AG09309 (cell line): Measurements from ENCODE around the gene IMPG2.

Source experiments
- DNase-seq: peaks from one replicate; pipeline ENCODE4 v3.0.0-alpha.2; 2010; ENCODE audit warnings: low read depth
- H3K4me3 ChIP-seq: 2 replicates; pipeline ENCODE4 v1.5.1; 2011; ENCODE audit warnings: mild to moderate bottlenecking, low read depth, low read length, moderate library complexity; ENCODE audit not compliant: control insufficient read depth
- CTCF ChIP-seq: IDR thresholded peaks from 2 replicates; pipeline ENCODE4 v1.5.1; 2011; ENCODE audit warnings: mild to moderate bottlenecking, low read depth, low read length, inconsistent platforms; ENCODE audit not compliant: insufficient read depth, control insufficient read depth; ENCODE audit errors: missing control alignments

The IMPG2 gene

GRCh38 chr3:101259485-101260341 is 60.7 kb downstream of the IMPG2 start:
- TF ChIP-seq CTCF, result no peak
- no peak overlapping the region for H3K4me3 ChIP-seq
- DNase-seq, result no peak

- TF ChIP-seq CTCF, result no peak
- H3K4me3 ChIP-seq, result no peak overlapping the region
- DNase-seq, result no peak
These were observed 63.9 kb downstream of the IMPG2 start for GRCh38 chr3:101256511-101256910.

GRCh38 chr3:101255441-101255840 is 64.9 kb downstream of the IMPG2 start:
- DNase-seq, result no peak
- no peak overlapping the region for H3K4me3 ChIP-seq
- no peak for TF ChIP-seq CTCF

- no peak for TF ChIP-seq CTCF
- DNase-seq, result no peak
- H3K4me3 ChIP-seq, result no peak overlapping the region
These were observed 67.0 kb downstream of the IMPG2 start for GRCh38 chr3:101253396-101253795.

- H3K4me3 ChIP-seq, result no peak overlapping the region
- no peak for DNase-seq
- no peak for TF ChIP-seq CTCF
These were observed 67.4 kb downstream of the IMPG2 start for GRCh38 chr3:101252945-101253344.

- no peak for TF ChIP-seq CTCF
- DNase-seq, result no peak
- no peak overlapping the region for H3K4me3 ChIP-seq
These were observed 68.1 kb downstream of the IMPG2 start for GRCh38 chr3:101252307-101252706.
